Mesenchymal stem cell (in vitro differentiated cells and primary cell): ENCODE results near the gene IFNL3.
"Not testable (repeated sequence)": the region's sequence is repeated elsewhere in the genome, so short reads cannot be mapped to it uniquely, and the experiment has no call there.

Experiments
- DNase-seq: peaks from one replicate; pipeline ENCODE4 v3.0.0-alpha.2; 2013
- H2AFZ ChIP-seq: one replicate; pipeline ENCODE4 v1.6.1; 2013; ENCODE audit warnings: low read depth, mild to moderate bottlenecking, control low read depth, inconsistent platforms, low read length, moderate library complexity
- H2AK5ac ChIP-seq: 2 replicates; pipeline ENCODE4 v1.6.1; 2013; ENCODE audit warnings: low read length, moderate library complexity, mild to moderate bottlenecking, inconsistent platforms; ENCODE audit not compliant: severe bottlenecking
- H2BK120ac ChIP-seq: one replicate; pipeline ENCODE4 v1.6.1; 2013; ENCODE audit warnings: low read depth, mild to moderate bottlenecking, inconsistent platforms, low read length, moderate library complexity
- H2BK12ac ChIP-seq, 2 experiments: one replicate each; pipeline ENCODE4 v1.6.1; 2013; ENCODE audit warnings: inconsistent platforms in 2 of 2, low read length in 2 of 2, mild to moderate bottlenecking in 2 of 2, moderate library complexity in 2 of 2, control low read depth in 1 of 2
- H2BK15ac ChIP-seq: one replicate; pipeline ENCODE4 v1.6.1; 2013; ENCODE audit warnings: mild to moderate bottlenecking, low read depth, inconsistent platforms; ENCODE audit not compliant: poor library complexity, severe bottlenecking
- H2BK5ac ChIP-seq: 2 replicates; pipeline ENCODE4 v1.6.1; 2013; ENCODE audit warnings: low read depth, mild to moderate bottlenecking, low read length, control low read depth, inconsistent platforms; ENCODE audit not compliant: poor library complexity, severe bottlenecking
- H3K14ac ChIP-seq, 2 experiments: one replicate each; pipeline ENCODE4 v1.6.1; 2013; ENCODE audit warnings: inconsistent platforms in 2 of 2, low read length in 2 of 2, control low read depth in 1 of 2, mild to moderate bottlenecking in 1 of 2, moderate library complexity in 1 of 2
- H3K18ac ChIP-seq, 2 experiments: one replicate each; pipeline ENCODE4 v1.6.1; 2013; ENCODE audit warnings: inconsistent platforms in 2 of 2, low read length in 2 of 2, control low read depth in 1 of 2, low read depth in 1 of 2, mild to moderate bottlenecking in 1 of 2
- H3K23ac ChIP-seq, 2 experiments: one replicate each; pipeline ENCODE4 v1.6.1; 2013; ENCODE audit warnings: inconsistent platforms in 2 of 2, low read length in 2 of 2, mild to moderate bottlenecking in 2 of 2, moderate library complexity in 2 of 2, control low read depth in 1 of 2
- H3K27ac ChIP-seq: 2 replicates; pipeline ENCODE4 v1.5.1; 2013; ENCODE audit warnings: mild to moderate bottlenecking, moderate library complexity, low read length, control low read depth, inconsistent platforms; ENCODE audit not compliant: poor library complexity, severe bottlenecking
- H3K27me3 ChIP-seq, 2 experiments: 2 replicates each; pipeline versions ENCODE4 v1.6.1 to v1.7.0; 2013; ENCODE audit warnings: low read length in 2 of 2, mild to moderate bottlenecking in 2 of 2, moderate library complexity in 2 of 2, control low read depth in 1 of 2, inconsistent platforms in 1 of 2; ENCODE audit not compliant: control insufficient read depth in 1 of 2, insufficient read depth in 1 of 2
- H3K36me3 ChIP-seq, 2 experiments: 2 replicates each; pipeline versions ENCODE4 v1.6.1 to v1.7.0; 2013; ENCODE audit warnings: low read length in 2 of 2, control low read depth in 1 of 2, inconsistent platforms in 1 of 2, low read depth in 1 of 2, mild to moderate bottlenecking in 1 of 2; ENCODE audit not compliant: insufficient read depth in 2 of 2, control insufficient read depth in 1 of 2
- H3K4ac ChIP-seq, 2 experiments: one replicate each; pipeline ENCODE4 v1.6.1; 2013; ENCODE audit warnings: inconsistent platforms in 2 of 2, low read length in 2 of 2, mild to moderate bottlenecking in 2 of 2, moderate library complexity in 2 of 2, control low read depth in 1 of 2, low read depth in 1 of 2
- H3K4me1 ChIP-seq: 2 replicates; pipeline ENCODE4 v1.6.1; 2013; ENCODE audit warnings: low read depth, low read length, control low read depth; ENCODE audit not compliant: control insufficient read depth, insufficient read depth
- H3K4me2 ChIP-seq: 2 replicates; pipeline ENCODE4 v1.6.1; 2013; ENCODE audit warnings: low read length, mild to moderate bottlenecking, inconsistent platforms; ENCODE audit not compliant: poor library complexity, severe bottlenecking
- H3K4me3 ChIP-seq, 2 experiments: 2 replicates each; pipeline versions ENCODE4 v1.5.1 to v1.7.0; 2013; ENCODE audit warnings: low read length in 2 of 2, mild to moderate bottlenecking in 2 of 2, control low read depth in 1 of 2, low read depth in 1 of 2; ENCODE audit not compliant: insufficient read depth in 1 of 2
- H3K79me1 ChIP-seq: replicated peaks from 2 replicates; pipeline ENCODE4 v1.6.1; 2013; ENCODE audit warnings: mild to moderate bottlenecking, control low read depth, low read length, inconsistent platforms; ENCODE audit not compliant: poor library complexity, severe bottlenecking
- H3K9ac ChIP-seq: 2 replicates; pipeline ENCODE4 v1.7.0; 2013; ENCODE audit warnings: mild to moderate bottlenecking, low read length, moderate library complexity
- H3K9me3 ChIP-seq: 2 replicates; pipeline ENCODE4 v1.7.0; 2013; ENCODE audit warnings: mild to moderate bottlenecking, low read length; ENCODE audit not compliant: control insufficient read depth
- H4K8ac ChIP-seq: one replicate; pipeline ENCODE4 v1.6.1; 2013; ENCODE audit warnings: inconsistent platforms, mild to moderate bottlenecking, low read length, moderate library complexity
- H4K91ac ChIP-seq: one replicate; pipeline ENCODE4 v1.6.1; 2013; ENCODE audit warnings: mild to moderate bottlenecking, low read length, inconsistent platforms
- WGBS: methylation state at CpG from one replicate; pipeline ENCODE4 v1.1.7; 2013; ENCODE audit warnings: mixed read lengths; 5-methylcytosine and 5-hydroxymethylcytosine counted together

The IFNL3 gene

GRCh38 chr19:39247701-39248664, 3.2 kb upstream of the IFNL3 start:
- H4K91ac ChIP-seq, result no peak overlapping the region
- no peak overlapping the region for H3K27ac ChIP-seq
- no peak overlapping the region for H3K4me3 ChIP-seq
- no peak overlapping the region for H3K9ac ChIP-seq
- H3K27me3 ChIP-seq, result peaks cover 58 to 61% of the 10 kb centered on the region in 2 experiments
- H3K18ac ChIP-seq, result no peak overlapping the region
- DNase-seq, result no peak
- H3K4ac ChIP-seq, result no peak overlapping the region
- no peak overlapping the region for H4K8ac ChIP-seq
- H2BK5ac ChIP-seq, result no peak overlapping the region
- no peak overlapping the region for H2BK120ac ChIP-seq
- no peak overlapping the region for H3K14ac ChIP-seq
- H3K36me3 ChIP-seq, result no peaks in the 10 kb centered on the region
- no peak overlapping the region for H3K23ac ChIP-seq
- H2AFZ ChIP-seq, result no peak overlapping the region
- H3K9me3 ChIP-seq, result no peaks in the 10 kb centered on the region
- no peaks in the 10 kb centered on the region for H3K79me1 ChIP-seq
- peaks cover 10% of the 10 kb centered on the region for H3K4me1 ChIP-seq
- no peak overlapping the region for H2BK12ac ChIP-seq
- H3K4me2 ChIP-seq, result no peak overlapping the region
- H2AK5ac ChIP-seq, result no peak overlapping the region
- WGBS, result 20% methylated on average over 89 of the region's 92 CpGs
- H2BK15ac ChIP-seq, result no peak overlapping the region

GRCh38 chr19:39246951-39247669, 2.3 kb upstream of the IFNL3 start:
- Histone ChIP-seq H4K8ac (no peak overlapping the region), H2BK15ac (no peak overlapping the region), H3K4ac (no peak overlapping the region), H3K14ac (no peak overlapping the region), H2BK12ac (no peak overlapping the region), H2AFZ (no peak overlapping the region), H2AK5ac (no peak overlapping the region), H3K4me2 (no peak overlapping the region), H3K4me3 (no peak overlapping the region), H3K9ac (no peak overlapping the region), H3K18ac (no peak overlapping the region), H3K4me1 (peaks cover 10% of the 10 kb centered on the region), H3K9me3 (no peaks in the 10 kb centered on the region), H2BK5ac (no peak overlapping the region), H3K27ac (no peak overlapping the region), H3K36me3 (no peaks in the 10 kb centered on the region), H4K91ac (no peak overlapping the region), H3K27me3 (peaks cover 51 to 53% of the 10 kb centered on the region in 2 experiments), H3K79me1 (no peaks in the 10 kb centered on the region), H2BK120ac (no peak overlapping the region), H3K23ac (no peak overlapping the region)
- DNase-seq, result no peak
- 40% methylated on average over 42 of the region's 42 CpGs for WGBS

GRCh38 chr19:39245166-39245565, 360 bp upstream of the IFNL3 start:
- H2BK5ac ChIP-seq, H3K14ac ChIP-seq, H3K27ac ChIP-seq, H4K91ac ChIP-seq, H3K18ac ChIP-seq, H3K9ac ChIP-seq, H3K9me3 ChIP-seq, H2BK15ac ChIP-seq, H3K79me1 ChIP-seq, H2AFZ ChIP-seq, H2AK5ac ChIP-seq, H3K23ac ChIP-seq, H4K8ac ChIP-seq, H2BK120ac ChIP-seq, DNase-seq, H2BK12ac ChIP-seq, H3K4me2 ChIP-seq, H3K4me3 ChIP-seq, H3K36me3 ChIP-seq, H3K4ac ChIP-seq: not testable (repeated sequence)
- WGBS, result no CpG with 5 or more reads among the region's 1 CpG
- Histone ChIP-seq H3K27me3 (peaks cover 39 to 53% of the 10 kb centered on the region in 2 experiments), H3K4me1 (peaks cover 10% of the 10 kb centered on the region)

- H3K18ac ChIP-seq, H2BK12ac ChIP-seq: not testable (repeated sequence)
These were observed 1.1 kb downstream of the IFNL3 start for GRCh38 chr19:39243741-39244140.

More at GRCh38 chr19:39243741-39244140, 1.1 kb downstream of the IFNL3 start:
- H3K9ac ChIP-seq, H4K8ac ChIP-seq, H2BK5ac ChIP-seq, H3K27ac ChIP-seq, H3K9me3 ChIP-seq, DNase-seq, H2BK15ac ChIP-seq, H3K14ac ChIP-seq, H3K4ac ChIP-seq, H2BK120ac ChIP-seq, H3K79me1 ChIP-seq, H3K36me3 ChIP-seq, H4K91ac ChIP-seq, H2AFZ ChIP-seq, H3K4me3 ChIP-seq, H2AK5ac ChIP-seq, H3K23ac ChIP-seq, H3K4me2 ChIP-seq: not testable (repeated sequence)
- WGBS, result 75% methylated on average over 12 of the region's 13 CpGs
- peaks cover 33 to 53% of the 10 kb centered on the region in 2 experiments for H3K27me3 ChIP-seq
- H3K4me1 ChIP-seq, result peaks cover 10% of the 10 kb centered on the region
